ENCODE results near the gene TMEM39A. TPM values are rescaled to one million over a fixed set of nuclear protein-coding genes. Genes with fewer than 3 reads are reported as not detected.
A peak's percentile ranks its signal among the peaks of the same experiment; 100 is the strongest.

Gene TMEM39A, protein sequence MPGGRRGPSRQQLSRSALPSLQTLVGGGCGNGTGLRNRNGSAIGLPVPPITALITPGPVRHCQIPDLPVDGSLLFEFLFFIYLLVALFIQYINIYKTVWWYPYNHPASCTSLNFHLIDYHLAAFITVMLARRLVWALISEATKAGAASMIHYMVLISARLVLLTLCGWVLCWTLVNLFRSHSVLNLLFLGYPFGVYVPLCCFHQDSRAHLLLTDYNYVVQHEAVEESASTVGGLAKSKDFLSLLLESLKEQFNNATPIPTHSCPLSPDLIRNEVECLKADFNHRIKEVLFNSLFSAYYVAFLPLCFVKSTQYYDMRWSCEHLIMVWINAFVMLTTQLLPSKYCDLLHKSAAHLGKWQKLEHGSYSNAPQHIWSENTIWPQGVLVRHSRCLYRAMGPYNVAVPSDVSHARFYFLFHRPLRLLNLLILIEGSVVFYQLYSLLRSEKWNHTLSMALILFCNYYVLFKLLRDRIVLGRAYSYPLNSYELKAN
- 10 to 100 TPM; 22.3 to 58.1 (median 39.1) TPM for total RNA-seq
- polyA plus RNA-seq = 10 to 100 TPM; 12.9 to 22.0 TPM
- long read RNA-seq, donor 1, full-length matches to known transcripts = 27 of 49 reads
- long read RNA-seq, donor 1, partial matches to known transcripts = 6 of 49 reads
- long read RNA-seq, donor 1, other reads (novel, unspliced or antisense) = 16 of 49 reads
- long read RNA-seq, donor 2, full-length matches to known transcripts = 11 of 11 reads
- long read RNA-seq, donor 2, partial matches to known transcripts = 0 of 11 reads
- long read RNA-seq, donor 2, other reads (novel, unspliced or antisense) = 0 of 11 reads
- long read RNA-seq, donor 3, full-length matches to known transcripts = 30 of 46 reads
- long read RNA-seq, donor 3, partial matches to known transcripts = 3 of 46 reads
- long read RNA-seq, donor 3, other reads (novel, unspliced or antisense) = 13 of 46 reads

DNA sequence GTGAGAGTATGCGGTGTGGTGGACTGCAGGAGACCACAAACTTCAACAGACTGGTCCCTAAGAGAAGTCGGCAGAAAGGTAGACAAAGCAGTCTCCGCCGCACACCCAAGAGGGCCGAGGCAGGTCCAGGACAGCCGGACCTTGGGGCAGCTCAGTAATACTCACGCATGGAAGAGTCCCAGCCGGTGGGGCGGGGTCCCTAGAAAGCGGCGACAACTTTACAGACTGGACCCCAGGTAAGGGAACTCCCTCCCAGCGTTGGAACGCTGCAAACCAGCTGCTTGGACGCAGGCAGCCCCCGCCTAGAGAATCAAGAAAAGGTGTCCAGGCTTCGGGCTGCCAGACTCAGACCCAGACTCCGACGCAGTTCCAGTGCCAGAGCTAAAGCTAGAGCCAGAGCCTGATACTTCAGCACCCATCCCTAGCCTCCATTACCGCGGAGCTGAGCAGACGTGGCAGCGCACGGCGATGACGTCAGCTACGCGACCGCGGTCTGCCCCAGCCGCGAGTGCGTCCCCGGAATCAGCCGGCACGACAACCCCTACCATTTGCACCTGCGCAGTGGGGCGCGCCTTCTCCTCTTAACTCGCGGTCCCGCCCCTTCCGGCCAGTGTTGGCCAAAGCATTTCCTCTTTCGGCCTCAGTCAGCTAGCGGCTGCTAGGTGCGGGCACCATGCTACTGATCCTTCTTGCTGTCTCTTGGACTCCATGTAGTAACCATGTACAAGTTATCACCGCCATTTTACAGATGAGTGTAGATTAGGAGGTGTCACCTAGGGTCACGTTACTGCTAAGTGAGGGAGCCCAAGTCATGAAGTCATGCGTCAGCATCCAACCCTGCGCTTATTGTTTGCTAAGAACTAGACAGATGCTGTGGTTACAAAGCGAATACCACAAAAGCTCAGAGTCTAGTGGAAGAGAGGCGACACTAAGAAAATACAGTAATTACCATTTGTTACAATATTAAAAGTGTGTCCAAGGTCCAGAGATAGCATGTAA is at the start of gene TMEM39A:
Gene TMEM39A (minus strand): TSS at position 445 of the 999 bp plus-strand sequence. CDS start 1,541 bp downstream, outside the sequence.
- Histone ChIP-seq H3K27ac (peak within 1 kb of the TSS; percentile 71 to 77), H3K36me3 (no peaks in the 10 kb centered on the region), H3K27me3 (no peaks in the 10 kb centered on the region), H3K4me3 (peak within 1 kb of the TSS; percentile 99), H3K4me1 (ENCODE audit: insufficient read depth) (peaks cover 6% of the 10 kb centered on the region), H3K9me3 (no peaks in the 10 kb centered on the region)
- 4 to 6% (median 5%) methylated on average over 50 to 51 of the region's 51 CpGs for WGBS, 3 donors
- intact Hi-C loops (cut with DNase I) = loop anchor here in 1 of 4 donors (5.0 kb wide), 1 partner anchor 34 kb away; the partner anchor contains the start of gene TIMMDC1
- TF ChIP-seq POLR2A (IDR thresholded peaks at IDR 0.05) (peak; percentile 93), CTCF (IDR thresholded peaks at IDR 0.05) (peak in 1 of 3 donors; percentile 37), EP300 (IDR thresholded peaks at IDR 0.05) (no peak)
- peak; percentile 100 for DNase-seq

DNA sequence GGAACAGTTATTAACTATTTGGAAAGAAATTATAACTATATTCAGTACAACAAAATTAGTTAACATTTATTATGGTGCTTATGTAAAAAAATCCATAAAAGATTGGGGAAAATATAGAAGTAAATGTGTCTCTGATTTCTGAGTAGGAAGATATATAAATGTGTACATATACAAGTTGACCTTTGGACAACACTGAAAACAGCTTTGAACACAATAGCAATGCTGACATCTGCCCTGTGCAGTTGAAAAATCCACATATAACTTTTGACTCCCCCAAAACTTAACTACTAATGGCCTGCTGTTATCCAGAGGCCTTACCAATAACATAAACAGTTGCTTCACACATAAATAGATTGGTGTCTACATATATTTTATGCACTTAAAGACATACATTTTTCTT is 47.3 kb upstream of the TMEM39A start:
- intact Hi-C loops (cut with DNase I) = no loop called here
- no peaks in the 10 kb centered on the region for H3K9me3 ChIP-seq
- H3K27me3 ChIP-seq = no peaks in the 10 kb centered on the region
- TF ChIP-seq POLR2A (IDR thresholded peaks at IDR 0.05) = no peak
- TF ChIP-seq CTCF (IDR thresholded peaks at IDR 0.05) = no peak
- TF ChIP-seq EP300 (IDR thresholded peaks at IDR 0.05) = no peak
- no peaks in the 10 kb centered on the region for H3K36me3 ChIP-seq
- DNase-seq = no peak
- H3K4me3 ChIP-seq = no peak overlapping the region
- no peak overlapping the region for H3K27ac ChIP-seq
- H3K4me1 ChIP-seq (ENCODE audit: insufficient read depth) = no peaks in the 10 kb centered on the region

- Histone ChIP-seq H3K36me3 (no peaks in the 10 kb centered on the region), H3K4me3 (no peak overlapping the region), H3K9me3 (no peaks in the 10 kb centered on the region), H3K27ac (no peak overlapping the region), H3K4me1 (ENCODE audit: insufficient read depth) (no peaks in the 10 kb centered on the region), H3K27me3 (no peaks in the 10 kb centered on the region)
- 73 to 80% (median 77%) methylated on average over 1 of the region's 1 CpG for WGBS, 3 donors
- DNase-seq = no peak
- TF ChIP-seq POLR2A (IDR thresholded peaks at IDR 0.05) (no peak), EP300 (IDR thresholded peaks at IDR 0.05) (no peak), CTCF (IDR thresholded peaks at IDR 0.05) (no peak)
- intact Hi-C loops (cut with DNase I) = no loop called here
These were observed 44.9 kb upstream of the TMEM39A start for GRCh38 chr3:119508172-119508845.

All from ovary (tissue), 10 donors.